Pancreas (tissue), 10 donors: ENCODE data around the gene IRAK1. TPM values are rescaled to one million over a fixed set of nuclear protein-coding genes. Genes with fewer than 3 reads are reported as not detected.
A peak's percentile ranks its signal among the peaks of the same experiment; 100 is the strongest.
"Not testable (repeated sequence)": the region's sequence is repeated elsewhere in the genome, so short reads cannot be mapped to it uniquely, and the experiment has no call there.

Experiments used
- ATAC-seq, 4 donors: fragments of 200-7000 bp; cut with Tn5 transposase; one replicate each; pipeline versions ENCODE4 v1.8.0 to v1.9.1; 2020; ENCODE audit warnings: mild to moderate bottlenecking in 4 of 4, moderate library complexity in 4 of 4
- DNase-seq, 6 donors: peaks; one replicate each; pipeline ENCODE4 v3.0.0-alpha.2; 2020
- FAIRE-seq: peaks from 2 replicates; lab custom pipeline; 2012; peaks lifted over from hg19 to GRCh38; lab: Jason Lieb, UNC
- H3K27ac ChIP-seq, 4 donors: fragments of 200-600 bp; sonication (generic); 1 replicate in 3 of 4; 2 replicates in 1 of 4; pipeline versions ENCODE4 v1.5.0 to v1.8.0; 2020
- H3K27me3 ChIP-seq, 4 donors: fragments of 200-600 bp; one replicate each; pipeline ENCODE4 v1.8.0; 2021
- H3K36me3 ChIP-seq, 3 donors: fragments of 200-600 bp; sonication (generic) in 1 of 3; one replicate each; pipeline versions ENCODE4 v1.5.0 to v1.8.0; 2020 to 2021
- H3K4me1 ChIP-seq, 3 donors: fragments of 200-600 bp; one replicate each; pipeline ENCODE4 v1.8.0; 2021
- H3K4me3 ChIP-seq, 4 donors: fragments of 200-600 bp; sonication (generic) in 2 of 4; one replicate each; pipeline versions ENCODE4 v1.5.0 to v1.8.0; 2020 to 2021
- H3K9me3 ChIP-seq, 4 donors: fragments of 200-600 bp; one replicate each; pipeline ENCODE4 v1.8.0; 2021
- WGBS, 2 donors: extraction: QIAGEN DNeasy Blood & Tissue Kit; methylation state at CpG; one replicate each; pipeline ENCODE4 v1.1.7; 2013; 5-methylcytosine and 5-hydroxymethylcytosine counted together
- intact Hi-C, 3 donors: fragments of 100-400 bp; cut with DNase I; formaldehyde crosslinking; loops; one replicate each; pipeline versions ENCODE4 v1.11.1 to v1.14.2; 2022
- polyA plus RNA-seq, 2 donors: library from polyadenylated mRNA; stranded (reverse); fragments of 200-250 nt; gene quantifications; one replicate each; pipeline ENCODE4 v1.2.3, GENCODE V29; 2013
- total RNA-seq, 6 donors: library from RNA; stranded (reverse); fragmentation: NEBNext Ultra II Directional in 4 of 6; extraction: Animal tissue kit (Norgen Biotek cat#: 25700) in 4 of 6; gene quantifications; one replicate each; pipeline versions ENCODE4 v1.2.1 to v1.2.4, GENCODE V29; 2021 to 2023
- TF ChIP-seq, protein P1 (sequence below), 4 donors: fragments of 200-600 bp; sonication (generic) in 3 of 4; IDR thresholded peaks; one replicate each; pipeline versions ENCODE4 v1.5.0 to v1.8.0; 2021; ENCODE audit warnings: antibody characterized with exemption in 4 of 4
- donor health status: healthy with polysubstance abuse.
- donor health status: DM: no; HTN: no; CAD: no; lungs with moderate emphysema.
- donor health status: DM: no; HTN: no; CAD: no.
- donor health status: control.
- donor health status: control.
- donor health status: Bipolar disorder and iron deficiency.
- donor health status: DM: yes; HTN: yes; CAD: no.
- donor health status: DM: no; HTN: no; CAD: no.
- donor health status: DM: no; HTN: no; CAD: no.
- donor health status: DM: yes; HTN: yes; CAD: no.

Gene IRAK1
- total and polyA plus RNA-seq, 8 donors = 35.8 to 103 (median 60.4) TPM

DNA sequence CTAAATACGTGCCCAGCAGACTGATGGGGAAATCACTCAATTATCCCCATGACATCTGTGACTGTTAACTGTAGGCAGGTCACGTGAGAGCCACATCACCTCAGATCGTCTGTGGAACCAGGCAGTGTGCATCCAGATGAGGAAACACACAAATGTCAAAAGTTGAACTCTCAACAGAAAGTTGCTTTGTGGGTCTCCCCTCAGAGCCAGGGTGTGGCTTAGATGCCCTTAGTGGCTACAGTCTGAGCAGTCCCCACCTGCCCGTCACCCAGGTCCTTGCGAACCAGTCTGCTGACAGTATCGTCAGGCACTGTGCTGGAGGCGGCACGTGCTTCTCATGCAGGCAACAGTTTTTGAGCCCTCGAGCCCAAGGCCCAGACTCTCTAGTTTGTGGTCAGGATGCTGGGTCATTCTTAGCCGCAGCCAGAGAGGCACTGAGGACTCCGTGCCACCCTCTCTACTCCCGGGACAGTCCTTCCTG lies 36.3 kb downstream of the IRAK1 start:
- intact Hi-C loops = no loop called here
- no peaks in the 10 kb centered on the region for H3K36me3 ChIP-seq
- DNase-seq (no peak), ATAC-seq (no peak), FAIRE-seq (no peak)
- TF ChIP-seq, protein P1, sequence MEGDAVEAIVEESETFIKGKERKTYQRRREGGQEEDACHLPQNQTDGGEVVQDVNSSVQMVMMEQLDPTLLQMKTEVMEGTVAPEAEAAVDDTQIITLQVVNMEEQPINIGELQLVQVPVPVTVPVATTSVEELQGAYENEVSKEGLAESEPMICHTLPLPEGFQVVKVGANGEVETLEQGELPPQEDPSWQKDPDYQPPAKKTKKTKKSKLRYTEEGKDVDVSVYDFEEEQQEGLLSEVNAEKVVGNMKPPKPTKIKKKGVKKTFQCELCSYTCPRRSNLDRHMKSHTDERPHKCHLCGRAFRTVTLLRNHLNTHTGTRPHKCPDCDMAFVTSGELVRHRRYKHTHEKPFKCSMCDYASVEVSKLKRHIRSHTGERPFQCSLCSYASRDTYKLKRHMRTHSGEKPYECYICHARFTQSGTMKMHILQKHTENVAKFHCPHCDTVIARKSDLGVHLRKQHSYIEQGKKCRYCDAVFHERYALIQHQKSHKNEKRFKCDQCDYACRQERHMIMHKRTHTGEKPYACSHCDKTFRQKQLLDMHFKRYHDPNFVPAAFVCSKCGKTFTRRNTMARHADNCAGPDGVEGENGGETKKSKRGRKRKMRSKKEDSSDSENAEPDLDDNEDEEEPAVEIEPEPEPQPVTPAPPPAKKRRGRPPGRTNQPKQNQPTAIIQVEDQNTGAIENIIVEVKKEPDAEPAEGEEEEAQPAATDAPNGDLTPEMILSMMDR (IDR thresholded peaks at IDR 0.05) = no peak
- WGBS, 2 donors = 91 to 93% methylated on average over 12 of the region's 12 CpGs
- H3K9me3 ChIP-seq = no peaks in the 10 kb centered on the region
- H3K27me3 ChIP-seq = no peaks in the 10 kb centered on the region
- H3K27ac ChIP-seq = no peak overlapping the region
- H3K4me3 ChIP-seq = no peak overlapping the region
- H3K4me1 ChIP-seq = peaks cover 0 to 5% (median 0%) of the 10 kb centered on the region in 3 donors

DNA sequence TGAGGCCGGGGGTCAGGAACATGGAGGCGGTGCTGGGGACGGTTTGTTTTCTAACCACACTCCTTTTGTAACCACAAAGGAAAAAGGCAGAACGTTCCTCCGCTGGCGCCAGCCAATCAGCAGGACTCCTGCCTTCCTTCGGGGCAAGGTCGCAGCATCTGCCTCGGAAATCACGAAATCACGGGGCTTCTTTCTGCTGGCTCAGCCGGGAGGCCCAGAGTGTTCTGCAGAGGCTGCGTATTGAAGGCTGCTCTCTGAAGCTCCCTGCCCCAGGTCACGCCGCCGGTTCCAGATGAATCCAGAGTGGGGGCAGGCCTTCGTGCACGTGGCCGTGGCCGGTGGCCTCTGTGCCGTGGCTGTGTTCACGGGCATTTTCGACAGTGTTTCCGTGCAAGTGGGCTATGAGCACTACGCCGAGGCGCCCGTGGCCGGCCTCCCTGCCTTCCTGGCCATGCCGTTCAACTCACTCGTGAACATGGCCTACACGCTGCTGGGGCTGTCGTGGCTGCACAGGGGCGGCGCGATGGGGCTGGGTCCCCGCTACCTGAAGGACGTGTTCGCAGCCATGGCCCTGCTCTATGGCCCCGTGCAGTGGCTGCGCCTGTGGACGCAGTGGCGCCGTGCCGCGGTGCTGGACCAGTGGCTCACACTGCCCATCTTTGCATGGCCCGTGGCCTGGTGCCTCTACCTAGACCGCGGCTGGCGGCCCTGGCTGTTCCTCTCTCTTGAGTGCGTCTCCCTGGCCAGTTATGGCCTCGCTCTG lies 37.8 kb downstream of the IRAK1 start:
- DNase-seq = peak in 1 of 6 donors; percentile 50
- intact Hi-C loops = no loop called here
- no peak for FAIRE-seq
- WGBS, 2 donors = 90 to 93% methylated on average over 51 to 52 of the region's 52 CpGs
- peaks cover 0 to 5% (median 0%) of the 10 kb centered on the region in 3 donors for H3K4me1 ChIP-seq
- no peaks in the 10 kb centered on the region for H3K27me3 ChIP-seq
- no peak overlapping the region for H3K4me3 ChIP-seq
- peak in 2 of 4 donors; percentile 23 to 25 for ATAC-seq
- TF ChIP-seq, protein P1 (IDR thresholded peaks at IDR 0.05) = no peak
- H3K9me3 ChIP-seq = no peaks in the 10 kb centered on the region
- H3K27ac ChIP-seq = peak overlapping the region in 2 of 4 donors; percentile 6 to 44
- H3K36me3 ChIP-seq = no peaks in the 10 kb centered on the region

DNA sequence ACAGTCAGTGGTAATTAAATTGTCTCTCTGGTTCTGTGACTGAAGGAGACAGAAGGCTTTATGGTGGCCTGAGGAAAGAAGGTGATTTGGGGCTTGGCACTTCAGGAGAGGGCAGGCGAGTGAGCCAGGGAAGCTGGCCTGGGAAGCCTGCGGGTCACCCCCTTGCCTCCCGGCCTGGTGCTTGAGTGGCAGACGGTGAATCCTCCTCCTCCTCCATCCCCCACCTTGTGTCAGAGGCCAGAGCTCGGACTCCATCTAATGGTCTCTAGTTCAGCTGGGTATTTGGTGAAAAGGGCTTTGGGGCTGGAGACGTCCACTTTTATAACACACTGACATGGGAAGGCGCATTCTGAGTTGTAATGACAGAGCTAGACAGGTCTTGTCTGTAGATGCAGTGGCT lies 38.5 kb downstream of the IRAK1 start:
- TF ChIP-seq, protein P1 (IDR thresholded peaks at IDR 0.05) = no peak
- WGBS, 2 donors = 79 to 92% methylated on average over 7 of the region's 7 CpGs
- H3K4me1 ChIP-seq = peaks cover 0 to 5% (median 0%) of the 10 kb centered on the region in 3 donors
- H3K9me3 ChIP-seq = no peaks in the 10 kb centered on the region
- no peak for ATAC-seq
- peak overlapping the region in 2 of 4 donors; percentile 6 to 22 for H3K27ac ChIP-seq
- no peak for FAIRE-seq
- intact Hi-C loops = no loop called here
- no peak overlapping the region for H3K4me3 ChIP-seq
- no peaks in the 10 kb centered on the region for H3K36me3 ChIP-seq
- no peak for DNase-seq
- no peaks in the 10 kb centered on the region for H3K27me3 ChIP-seq

DNA sequence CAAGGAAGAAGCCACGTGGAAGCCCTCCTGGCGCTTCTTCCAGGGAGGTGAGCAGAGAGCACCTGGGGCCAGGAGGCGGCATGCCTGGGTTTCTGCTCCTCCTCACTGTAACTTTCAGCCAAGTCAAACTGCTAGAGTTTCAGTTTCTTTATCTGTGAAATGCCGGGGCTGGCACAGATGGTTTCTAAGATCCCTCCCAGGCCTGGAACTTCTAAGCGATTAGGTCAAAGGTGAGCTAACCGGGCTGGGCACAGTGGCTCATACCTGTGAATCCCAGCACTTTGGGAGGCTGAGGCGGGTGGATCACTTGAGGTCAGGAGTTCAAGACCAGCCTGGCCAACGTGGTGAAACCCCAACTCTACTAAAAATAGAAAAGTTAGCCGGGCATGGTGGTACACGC lies 39.3 kb downstream of the IRAK1 start:
- peak; percentile 65 for FAIRE-seq
- H3K4me1 ChIP-seq = not testable (repeated sequence)
- peak in 2 of 6 donors; percentile 37 to 38 for DNase-seq

DNA sequence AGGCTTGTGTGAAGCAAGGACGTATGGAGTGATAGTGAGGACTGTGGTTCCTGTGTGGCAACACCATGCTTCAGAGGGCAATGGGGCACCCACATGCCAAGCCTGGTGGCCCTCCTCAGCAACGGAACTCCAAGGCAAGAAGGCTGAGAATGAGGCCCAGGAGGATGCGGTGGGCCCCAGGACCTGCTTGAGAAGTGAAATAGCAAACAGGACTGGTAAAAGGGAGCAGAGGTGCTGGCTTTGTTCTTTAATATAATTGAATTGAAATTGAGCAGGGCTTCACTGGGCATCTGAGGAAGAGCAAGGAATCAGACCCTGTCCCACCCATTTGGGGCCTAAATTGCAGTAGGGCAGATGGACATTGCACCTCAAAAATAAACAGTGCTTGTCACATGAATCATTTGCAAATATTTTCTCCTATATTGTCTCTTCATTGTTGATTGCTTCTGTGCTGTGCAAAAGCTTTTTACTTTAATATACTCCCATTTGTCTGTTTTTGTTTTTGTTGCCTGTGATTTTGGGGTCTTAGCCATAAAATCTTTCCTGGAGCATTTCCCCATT lies 44.9 kb downstream of the IRAK1 start:
- H3K4me1 ChIP-seq = peaks cover 0 to 8% (median 0%) of the 10 kb centered on the region in 3 donors
- peak overlapping the region in 1 of 4 donors; percentile 66 for H3K4me3 ChIP-seq
- WGBS, 2 donors = 59 to 75% methylated on average over 3 of the region's 3 CpGs
- FAIRE-seq (no peak), DNase-seq (peak in 1 of 6 donors; percentile 43), ATAC-seq (no peak)
- peak overlapping the region in 2 of 4 donors; percentile 98 to 99 for H3K27ac ChIP-seq
- intact Hi-C loops = no loop called here
- H3K36me3 ChIP-seq = no peaks in the 10 kb centered on the region
- TF ChIP-seq, protein P1 (IDR thresholded peaks at IDR 0.05) = no peak
- no peaks in the 10 kb centered on the region for H3K27me3 ChIP-seq
- H3K9me3 ChIP-seq = no peaks in the 10 kb centered on the region

More for the DNA sequence above, 39.3 kb downstream of the IRAK1 start:
- H3K9me3 ChIP-seq, H3K27me3 ChIP-seq, H3K4me3 ChIP-seq, intact Hi-C loops, H3K36me3 ChIP-seq: not testable (repeated sequence)
- ATAC-seq = peak; percentile 61 to 84 (median 74)
- 22 to 48% methylated on average over 9 of the region's 10 CpGs for WGBS, 2 donors
- peak overlapping the region in 1 of 4 donors; percentile 6 for H3K27ac ChIP-seq
